ENCODE measurements around the gene ALDH1A2. TPM values are rescaled to one million over a fixed set of nuclear protein-coding genes. Genes with fewer than 3 reads are reported as not detected.

The ALDH1A2 gene
- total RNA-seq = 0.55 and 1.7 TPM in 2 replicates

GRCh38 chr15:58065445-58066041 is at the start of gene ALDH1A2:
Gene ALDH1A2, minus strand, starts transcription at chr15:58065711. Its CDS starts 61 bp downstream, at chr15:58065650.

Other genes with a start within 250 kb of the ALDH1A2 start
- gene AQP9, start 72.7 kb upstream of the ALDH1A2 start, total RNA-seq = not detected in 2 replicates